Activated T-helper 1 cell treated with anti-CD3 and anti-CD28 coated beads, Interleukin-12 subunit alpha, Interleukin-12 subunit beta, Interleukin-2, Interleukin-4 antibody, amounts not matched to agents 30 ng/mL and 10 ng/mL and 1 ng/mL, durations not matched to agents 14 hours and 24 hours and 36 hours (primary cell): ENCODE data around the gene CAMKK1. TPM values are rescaled to one million over a fixed set of nuclear protein-coding genes. Genes with fewer than 3 reads are reported as not detected.
A peak's percentile ranks its signal among the peaks of the same experiment; 100 is the strongest.

Experiments
- DNase-seq: peaks from one replicate; pipeline ENCODE4 v3.0.0; 2021; ENCODE audit warnings: low spot score
- H3K27ac Mint-ChIP-seq: one replicate; pipeline ENCODE4 v1.8.0; 2021; ENCODE audit warnings: mild to moderate bottlenecking, mixed read lengths
- H3K27me3 Mint-ChIP-seq: one replicate; pipeline ENCODE4 v1.8.0; 2022; ENCODE audit warnings: mild to moderate bottlenecking, moderate library complexity, mixed read lengths; ENCODE audit not compliant: insufficient read depth
- H3K36me3 Mint-ChIP-seq: one replicate; pipeline ENCODE4 v1.8.0; 2021; ENCODE audit warnings: low read depth, mixed read lengths
- H3K4me1 Mint-ChIP-seq: one replicate; pipeline ENCODE4 v1.8.0; 2021; ENCODE audit warnings: low read depth, mixed read lengths
- H3K4me3 Mint-ChIP-seq: one replicate; pipeline ENCODE4 v1.8.0; 2021; ENCODE audit warnings: mild to moderate bottlenecking, moderate library complexity, mixed read lengths
- H3K9me3 Mint-ChIP-seq: one replicate; pipeline ENCODE4 v1.8.0; 2021; ENCODE audit warnings: mixed read lengths
- intact Hi-C: fragments of 100-400 bp; cut with micrococcal nuclease; formaldehyde crosslinking; loops from one replicate; pipeline ENCODE4 v1.15.1; 2024
- total RNA-seq: library from RNA; stranded (reverse); gene quantifications from 2 replicates; pipeline ENCODE4 v1.2.3, GENCODE V29; 2022

The CAMKK1 gene
- total RNA-seq, 1 donor from 2014 or later, result 6.1 TPM

GRCh38 chr17:3924512-3925350, 31.9 kb upstream of the CAMKK1 start:
- no peak for DNase-seq
- no peaks in the 10 kb centered on the region for H3K4me1 Mint-ChIP-seq
- no peaks in the 10 kb centered on the region for H3K27me3 Mint-ChIP-seq
- intact Hi-C loops, result no loop called here
- peaks cover 8% of the 10 kb centered on the region for H3K36me3 Mint-ChIP-seq
- no peak overlapping the region for H3K4me3 Mint-ChIP-seq
- H3K9me3 Mint-ChIP-seq, result no peaks in the 10 kb centered on the region
- no peak overlapping the region for H3K27ac Mint-ChIP-seq

GRCh38 chr17:3923466-3924190, 30.8 kb upstream of the CAMKK1 start:
- no peaks in the 10 kb centered on the region for H3K27me3 Mint-ChIP-seq
- no peaks in the 10 kb centered on the region for H3K4me1 Mint-ChIP-seq
- H3K27ac Mint-ChIP-seq, result no peak overlapping the region
- no peak overlapping the region for H3K4me3 Mint-ChIP-seq
- H3K36me3 Mint-ChIP-seq, result peaks cover 8% of the 10 kb centered on the region
- DNase-seq, result no peak
- intact Hi-C loops, result no loop called here
- no peaks in the 10 kb centered on the region for H3K9me3 Mint-ChIP-seq

- Mint-ChIP-seq H3K36me3 (peaks cover 8% of the 10 kb centered on the region), H3K9me3 (no peaks in the 10 kb centered on the region), H3K27ac (peak overlapping the region; percentile 61), H3K4me1 (no peaks in the 10 kb centered on the region), H3K4me3 (no peak overlapping the region), H3K27me3 (no peaks in the 10 kb centered on the region)
- DNase-seq, result no peak
- intact Hi-C loops, result no loop called here
These were observed 29.9 kb upstream of the CAMKK1 start for GRCh38 chr17:3922765-3923164.

GRCh38 chr17:3921502-3922319, 28.9 kb upstream of the CAMKK1 start:
- no peak overlapping the region for H3K27ac Mint-ChIP-seq
- no peak overlapping the region for H3K4me3 Mint-ChIP-seq
- no peaks in the 10 kb centered on the region for H3K9me3 Mint-ChIP-seq
- H3K36me3 Mint-ChIP-seq, result peaks cover 8% of the 10 kb centered on the region
- H3K4me1 Mint-ChIP-seq, result peaks cover 4% of the 10 kb centered on the region
- intact Hi-C loops, result no loop called here
- H3K27me3 Mint-ChIP-seq, result no peaks in the 10 kb centered on the region
- DNase-seq, result no peak

GRCh38 chr17:3921006-3921405, 28.2 kb upstream of the CAMKK1 start:
- peaks cover 8% of the 10 kb centered on the region for H3K36me3 Mint-ChIP-seq
- peaks cover 7% of the 10 kb centered on the region for H3K4me1 Mint-ChIP-seq
- intact Hi-C loops, result no loop called here

GRCh38 chr17:3919123-3919624, 26.3 kb upstream of the CAMKK1 start:
- intact Hi-C loops, result no loop called here
- peaks cover 15% of the 10 kb centered on the region for H3K4me1 Mint-ChIP-seq

More at GRCh38 chr17:3921006-3921405, 28.2 kb upstream of the CAMKK1 start:
- H3K27ac Mint-ChIP-seq, result no peak overlapping the region
- no peak overlapping the region for H3K4me3 Mint-ChIP-seq
- H3K9me3 Mint-ChIP-seq, result no peaks in the 10 kb centered on the region
- no peaks in the 10 kb centered on the region for H3K27me3 Mint-ChIP-seq
- no peak for DNase-seq

GRCh38 chr17:3918372-3919122, 25.7 kb upstream of the CAMKK1 start:
- H3K27ac Mint-ChIP-seq, result no peak overlapping the region

More at GRCh38 chr17:3919123-3919624, 26.3 kb upstream of the CAMKK1 start:
- no peak for DNase-seq
- no peak overlapping the region for H3K27ac Mint-ChIP-seq
- peaks cover 2% of the 10 kb centered on the region for H3K36me3 Mint-ChIP-seq
- H3K4me3 Mint-ChIP-seq, result no peak overlapping the region
- no peaks in the 10 kb centered on the region for H3K9me3 Mint-ChIP-seq
- no peaks in the 10 kb centered on the region for H3K27me3 Mint-ChIP-seq

GRCh38 chr17:3917391-3917931, 24.6 kb upstream of the CAMKK1 start:
- Mint-ChIP-seq H3K4me1 (peaks cover 22% of the 10 kb centered on the region), H3K4me3 (no peak overlapping the region), H3K9me3 (no peaks in the 10 kb centered on the region), H3K36me3 (no peaks in the 10 kb centered on the region), H3K27me3 (no peaks in the 10 kb centered on the region), H3K27ac (no peak overlapping the region)
- intact Hi-C loops, result no loop called here
- no peak for DNase-seq

More at GRCh38 chr17:3918372-3919122, 25.7 kb upstream of the CAMKK1 start:
- DNase-seq, result no peak
- intact Hi-C loops, result no loop called here
- no peaks in the 10 kb centered on the region for H3K36me3 Mint-ChIP-seq
- H3K4me1 Mint-ChIP-seq, result peaks cover 22% of the 10 kb centered on the region
- no peaks in the 10 kb centered on the region for H3K9me3 Mint-ChIP-seq
- no peak overlapping the region for H3K4me3 Mint-ChIP-seq
- H3K27me3 Mint-ChIP-seq, result no peaks in the 10 kb centered on the region

GRCh38 chr17:3916825-3917224, 24.0 kb upstream of the CAMKK1 start:
- DNase-seq, result no peak
- no peaks in the 10 kb centered on the region for H3K36me3 Mint-ChIP-seq
- peaks cover 24% of the 10 kb centered on the region for H3K4me1 Mint-ChIP-seq
- H3K9me3 Mint-ChIP-seq, result no peaks in the 10 kb centered on the region
- intact Hi-C loops, result no loop called here
- no peak overlapping the region for H3K27ac Mint-ChIP-seq
- no peak overlapping the region for H3K4me3 Mint-ChIP-seq
- no peaks in the 10 kb centered on the region for H3K27me3 Mint-ChIP-seq

GRCh38 chr17:3915995-3916696, 23.3 kb upstream of the CAMKK1 start, which contains the start of gene P2RX1:
TSS of gene P2RX1 (minus strand) at chr17:3916465. CDS start at chr17:3916225, 240 bp downstream.
- DNase-seq, result peak; percentile 21
- H3K27me3 Mint-ChIP-seq, result no peaks in the 10 kb centered on the region
- peaks cover 31% of the 10 kb centered on the region for H3K4me1 Mint-ChIP-seq
- H3K9me3 Mint-ChIP-seq, result no peaks in the 10 kb centered on the region
- intact Hi-C loops, result loop anchor here (2.0 kb wide), 1 partner anchor 53 kb away; no protein-coding TSS in a partner anchor
- peak within 1 kb of the TSS; percentile 40 for H3K4me3 Mint-ChIP-seq
- no peaks in the 10 kb centered on the region for H3K36me3 Mint-ChIP-seq
- H3K27ac Mint-ChIP-seq, result peak within 1 kb of the TSS; percentile 48

GRCh38 chr17:3915581-3915994, 22.7 kb upstream of the CAMKK1 start:
- intact Hi-C loops, result loop anchor here (2.0 kb wide), 1 partner anchor 53 kb away; no protein-coding TSS in a partner anchor
- Mint-ChIP-seq H3K4me3 (peak overlapping the region; percentile 40), H3K27me3 (no peaks in the 10 kb centered on the region), H3K4me1 (peaks cover 34% of the 10 kb centered on the region), H3K9me3 (no peaks in the 10 kb centered on the region), H3K36me3 (no peaks in the 10 kb centered on the region), H3K27ac (peak overlapping the region; percentile 48)
- DNase-seq, result no peak
